ENCODE results near the gene CXXC1. TPM values are rescaled to one million over a fixed set of nuclear protein-coding genes. Genes with fewer than 3 reads are reported as not detected.
A peak's percentile ranks its signal among the peaks of the same experiment; 100 is the strongest.

The CXXC1 gene
- total and polyA plus RNA-seq, 2 donors (not counting 3 experiments of a cell fraction or from before 2014, with no cell fraction given) = 64.4 to 128 TPM

GRCh38 chr18:50287028-50287440, 458 bp downstream of the CXXC1 start:
- dilution Hi-C loops (cut with MboI; ENCODE audit: extremely low pct_ligation_motif_present, low sequenced_read_pairs) (no loop called here), intact Hi-C loops (cut with micrococcal nuclease) (loop anchor here (1.0 to 2.0 kb wide), 3 partner anchors 11 to 88 kb away; partner anchors contain the start of gene SKA1)
- no peaks in the 10 kb centered on the region for H4K20me1 ChIP-seq (replicated peaks; ENCODE audit: control insufficient read depth, extremely low read depth, insufficient read depth, low read length)
- BruUV-seq (replicated peaks) = no TSS peak
- H2AFZ ChIP-seq (ENCODE audit: low read depth, low read length) = peak overlapping the region; percentile 66
- DNase-seq (ENCODE audit: low read depth, low spot score) (no peak), FAIRE-seq (no peak)
- peak overlapping the region; percentile 76 to 88 (median 78) for H3K4me3 ChIP-seq (replicated peaks in 1 of 3; ENCODE audit: insufficient read depth in 1 of 3, low read depth in 1 of 3, low read length in 3 of 3)
- peak overlapping the region; percentile 75 for H3K4me2 ChIP-seq (ENCODE audit: insufficient read depth, low read length)
- peaks cover 13% of the 10 kb centered on the region for H3K79me2 ChIP-seq (ENCODE audit: control insufficient read depth, insufficient read depth, low read length)
- peaks cover 0 to 26% of the 10 kb centered on the region in 2 experiments for H3K36me3 ChIP-seq (ENCODE audit: control insufficient read depth in 2 of 2, extremely low read depth in 1 of 2, insufficient read depth in 2 of 2, low read length in 2 of 2)
- H3K9me3 ChIP-seq (replicated peaks; ENCODE audit: control insufficient read depth, insufficient read depth, low read length) = no peaks in the 10 kb centered on the region
- ChIA-PET POLR2A (no interaction called here), CTCF (no interaction called here)
- H3K27ac ChIP-seq (ENCODE audit: insufficient read depth, low read depth, low read length) = peak overlapping the region; percentile 33
- H3K27me3 ChIP-seq (ENCODE audit: control insufficient read depth in 2 of 2, insufficient read depth in 2 of 2, low read length in 2 of 2) = peaks cover 0 to 1% of the 10 kb centered on the region in 2 experiments
- H3K4me1 ChIP-seq (ENCODE audit: control insufficient read depth, extremely low read depth, insufficient read depth, low read length) = peaks cover 7% of the 10 kb centered on the region
- H3K9me1 ChIP-seq (replicated peaks; ENCODE audit: control insufficient read depth, extremely low read depth, insufficient read depth, low read length) = no peaks in the 10 kb centered on the region
- TF ChIP-seq EZH2 (IDR thresholded peaks at IDR 0.05; ENCODE audit: borderline replicate concordance, low read depth, low read length, severe bottlenecking) = no peak
- no peak for TF ChIP-seq GATA2 (IDR thresholded peaks at IDR 0.05; ENCODE audit: insufficient read depth, insufficient read length, low read depth, low read length)
- TF ChIP-seq JUN (IDR thresholded peaks at IDR 0.05; ENCODE audit: borderline replicate concordance, insufficient read depth, insufficient read length, low read depth) = no peak
- no peak for TF ChIP-seq POLR2AphosphoS5 (IDR thresholded peaks at IDR 0.05; ENCODE audit: insufficient read depth, low read depth, low read length)
- no peak for TF ChIP-seq MYC (IDR thresholded peaks at IDR 0.05; ENCODE audit: low read depth, low read length)
- TF ChIP-seq FOS (IDR thresholded peaks at IDR 0.05; ENCODE audit: borderline replicate concordance, insufficient read depth, low read length) = no peak
- no peak for TF ChIP-seq MAX (IDR thresholded peaks at IDR 0.05; ENCODE audit: insufficient read depth, insufficient read length)
- TF ChIP-seq CTCF (IDR thresholded peaks at IDR 0.05; ENCODE audit: extremely low read depth in 1 of 2, insufficient read depth in 1 of 2, low read depth in 1 of 2, low read length in 2 of 2) = no peak
- TF ChIP-seq POLR2A (IDR thresholded peaks at IDR 0.05; ENCODE audit: low read depth, low read length) = no peak
- peak overlapping the region; percentile 37 for H3K9ac ChIP-seq (replicated peaks; ENCODE audit: extremely low read depth, insufficient read depth, low read length)

Measured in endothelial cell of umbilical vein (primary cell).